Memory B cell (primary cell): ENCODE measurements around the gene PADI1.
A peak's percentile ranks its signal among the peaks of the same experiment; 100 is the strongest.

ENCODE experiments used
- ATAC-seq: fragments of 150-1000 bp; cut with Tn5 transposase; 2 replicates; pipeline ENCODE4 v1.10.0; 2021; ENCODE audit warnings: low read depth, mild to moderate bottlenecking, moderate library complexity
- DNase-seq, 2 donors: peaks; one replicate each; pipeline ENCODE4 v3.0.0; 2022; ENCODE audit warnings: low spot score in 2 of 2
- H3K27ac Mint-ChIP-seq: one replicate; pipeline ENCODE4 v1.8.0; 2022; ENCODE audit warnings: mild to moderate bottlenecking, moderate library complexity, mixed read lengths
- H3K27me3 Mint-ChIP-seq: one replicate; pipeline ENCODE4 v1.8.0; 2022; ENCODE audit warnings: mixed read lengths
- H3K36me3 Mint-ChIP-seq: one replicate; pipeline ENCODE4 v1.8.0; 2022; ENCODE audit warnings: mild to moderate bottlenecking, mixed read lengths
- H3K4me1 Mint-ChIP-seq: one replicate; pipeline ENCODE4 v1.8.0; 2022; ENCODE audit warnings: mixed read lengths
- H3K4me3 Mint-ChIP-seq: one replicate; pipeline ENCODE4 v1.8.0; 2022; ENCODE audit warnings: mild to moderate bottlenecking, moderate library complexity, mixed read lengths
- H3K9me3 Mint-ChIP-seq: one replicate; pipeline ENCODE4 v1.8.0; 2022; ENCODE audit warnings: mixed read lengths

The PADI1 gene

GRCh38 chr1:17168091-17168876 lies 36.6 kb upstream of the PADI1 start:
- no peak for DNase-seq
- Mint-ChIP-seq H3K9me3 (no peaks in the 10 kb centered on the region), H3K27ac (no peak overlapping the region), H3K36me3 (no peaks in the 10 kb centered on the region), H3K27me3 (peaks cover 23% of the 10 kb centered on the region), H3K4me3 (no peak overlapping the region), H3K4me1 (no peaks in the 10 kb centered on the region)
- no peak for ATAC-seq

- no peaks in the 10 kb centered on the region for H3K4me1 Mint-ChIP-seq
- no peak overlapping the region for H3K4me3 Mint-ChIP-seq
- H3K9me3 Mint-ChIP-seq, result no peaks in the 10 kb centered on the region
- ATAC-seq (no peak), DNase-seq (no peak)
- peaks cover 26% of the 10 kb centered on the region for H3K27me3 Mint-ChIP-seq
- H3K27ac Mint-ChIP-seq, result no peak overlapping the region
- peaks cover 2% of the 10 kb centered on the region for H3K36me3 Mint-ChIP-seq
Observed at GRCh38 chr1:17170571-17170970, 34.4 kb upstream of the PADI1 start.

- Mint-ChIP-seq H3K4me1 (no peaks in the 10 kb centered on the region), H3K27ac (no peak overlapping the region), H3K9me3 (peaks cover 1% of the 10 kb centered on the region), H3K4me3 (no peak overlapping the region), H3K27me3 (peaks cover 15% of the 10 kb centered on the region), H3K36me3 (peaks cover 4% of the 10 kb centered on the region)
- ATAC-seq (no peak), DNase-seq (no peak)
Observed at GRCh38 chr1:17173217-17173616, 31.7 kb upstream of the PADI1 start.

GRCh38 chr1:17176306-17177061 lies 28.4 kb upstream of the PADI1 start:
- ATAC-seq, result no peak
- Mint-ChIP-seq H3K4me1 (peaks cover 4% of the 10 kb centered on the region), H3K9me3 (peaks cover 4% of the 10 kb centered on the region), H3K27ac (no peak overlapping the region), H3K27me3 (peaks cover 11% of the 10 kb centered on the region), H3K36me3 (peaks cover 4% of the 10 kb centered on the region), H3K4me3 (no peak overlapping the region)
- no peak for DNase-seq

- H3K9me3 Mint-ChIP-seq, result peaks cover 4% of the 10 kb centered on the region
- DNase-seq (no peak), ATAC-seq (no peak)
- peaks cover 12% of the 10 kb centered on the region for H3K4me1 Mint-ChIP-seq
- H3K27me3 Mint-ChIP-seq, result peaks cover 11% of the 10 kb centered on the region
- peaks cover 4% of the 10 kb centered on the region for H3K36me3 Mint-ChIP-seq
- H3K4me3 Mint-ChIP-seq, result no peak overlapping the region
- H3K27ac Mint-ChIP-seq, result no peak overlapping the region
Observed at GRCh38 chr1:17177651-17178050, 27.3 kb upstream of the PADI1 start.

GRCh38 chr1:17181781-17182464 lies 23.0 kb upstream of the PADI1 start:
- H3K9me3 Mint-ChIP-seq, result peaks cover 4% of the 10 kb centered on the region
- peaks cover 1% of the 10 kb centered on the region for H3K27me3 Mint-ChIP-seq
- no peak overlapping the region for H3K27ac Mint-ChIP-seq
- DNase-seq (no peak), ATAC-seq (peak; percentile 71)
- H3K4me1 Mint-ChIP-seq, result peaks cover 22% of the 10 kb centered on the region
- H3K4me3 Mint-ChIP-seq, result peak overlapping the region; percentile 19
- peaks cover 2% of the 10 kb centered on the region for H3K36me3 Mint-ChIP-seq

- DNase-seq (no peak), ATAC-seq (no peak)
- Mint-ChIP-seq H3K27me3 (no peaks in the 10 kb centered on the region), H3K4me1 (peaks cover 23% of the 10 kb centered on the region), H3K9me3 (peaks cover 7% of the 10 kb centered on the region), H3K4me3 (no peak overlapping the region), H3K36me3 (no peaks in the 10 kb centered on the region), H3K27ac (no peak overlapping the region)
Observed at GRCh38 chr1:17183388-17184160, 21.4 kb upstream of the PADI1 start.

- H3K4me1 Mint-ChIP-seq, result peaks cover 23% of the 10 kb centered on the region
- ATAC-seq (no peak), DNase-seq (no peak)
- no peaks in the 10 kb centered on the region for H3K36me3 Mint-ChIP-seq
- H3K27me3 Mint-ChIP-seq, result no peaks in the 10 kb centered on the region
- H3K9me3 Mint-ChIP-seq, result peaks cover 7% of the 10 kb centered on the region
- no peak overlapping the region for H3K27ac Mint-ChIP-seq
- no peak overlapping the region for H3K4me3 Mint-ChIP-seq
Observed at GRCh38 chr1:17184161-17184665, 20.7 kb upstream of the PADI1 start.

GRCh38 chr1:17184822-17185484 lies 20.0 kb upstream of the PADI1 start:
- ATAC-seq (no peak), DNase-seq (no peak)
- no peak overlapping the region for H3K4me3 Mint-ChIP-seq
- H3K9me3 Mint-ChIP-seq, result peaks cover 7% of the 10 kb centered on the region
- H3K36me3 Mint-ChIP-seq, result no peaks in the 10 kb centered on the region
- H3K27me3 Mint-ChIP-seq, result no peaks in the 10 kb centered on the region
- no peak overlapping the region for H3K27ac Mint-ChIP-seq
- H3K4me1 Mint-ChIP-seq, result peaks cover 23% of the 10 kb centered on the region

GRCh38 chr1:17185485-17185860 lies 19.5 kb upstream of the PADI1 start:
- no peaks in the 10 kb centered on the region for H3K27me3 Mint-ChIP-seq
- no peak for DNase-seq
- H3K9me3 Mint-ChIP-seq, result peaks cover 4% of the 10 kb centered on the region
- H3K4me1 Mint-ChIP-seq, result peaks cover 23% of the 10 kb centered on the region
- H3K4me3 Mint-ChIP-seq, result no peak overlapping the region
- no peak for ATAC-seq
- no peaks in the 10 kb centered on the region for H3K36me3 Mint-ChIP-seq
- H3K27ac Mint-ChIP-seq, result no peak overlapping the region

- Mint-ChIP-seq H3K4me3 (no peak overlapping the region), H3K9me3 (peaks cover 4% of the 10 kb centered on the region), H3K36me3 (no peaks in the 10 kb centered on the region), H3K27me3 (no peaks in the 10 kb centered on the region), H3K4me1 (peaks cover 19% of the 10 kb centered on the region), H3K27ac (no peak overlapping the region)
- DNase-seq (no peak), ATAC-seq (peak; percentile 54)
Observed at GRCh38 chr1:17186216-17186909, 18.6 kb upstream of the PADI1 start.

- peaks cover 18% of the 10 kb centered on the region for H3K4me1 Mint-ChIP-seq
- no peak overlapping the region for H3K4me3 Mint-ChIP-seq
- peaks cover 7% of the 10 kb centered on the region for H3K9me3 Mint-ChIP-seq
- no peak for DNase-seq
- no peak for ATAC-seq
- H3K27me3 Mint-ChIP-seq, result no peaks in the 10 kb centered on the region
- peaks cover 2% of the 10 kb centered on the region for H3K36me3 Mint-ChIP-seq
- H3K27ac Mint-ChIP-seq, result no peak overlapping the region
Observed at GRCh38 chr1:17187051-17187450, 17.9 kb upstream of the PADI1 start.

- Mint-ChIP-seq H3K27ac (no peak overlapping the region), H3K4me1 (peaks cover 16% of the 10 kb centered on the region), H3K36me3 (peaks cover 2% of the 10 kb centered on the region), H3K9me3 (peaks cover 7% of the 10 kb centered on the region), H3K4me3 (no peak overlapping the region), H3K27me3 (no peaks in the 10 kb centered on the region)
- no peak for DNase-seq
- no peak for ATAC-seq
Observed at GRCh38 chr1:17188217-17188616, 16.7 kb upstream of the PADI1 start.
